ENCODE measurements around the gene SCFD2.

GRCh38 chr4:52987392-52988056, 378.3 kb downstream of the SCFD2 start:
- TF ChIP-seq CTCF (IDR thresholded peaks at IDR 0.05; ENCODE audit: low read depth, low read length, missing input control) (no peak), JUND (IDR thresholded peaks at IDR 0.05) (no peak), RAD21 (IDR thresholded peaks at IDR 0.05) (no peak), FOXA1 (IDR thresholded peaks at IDR 0.05) (no peak)
